Suprapubic skin (tissue), 4 donors: ENCODE measurements around the gene PUS3.
"Not testable (repeated sequence)": the region's sequence is repeated elsewhere in the genome, so short reads cannot be mapped to it uniquely, and the experiment has no call there.

Experiments
- CTCF ChIP-seq, 2 donors: fragments of 200-600 bp in 1 of 2; fragments of 450-650 bp in 1 of 2; sonication (generic) in 1 of 2; IDR thresholded peaks; one replicate each; pipeline ENCODE4 v1.5.1; 2016 to 2019; ENCODE audit warnings: antibody characterized with exemption in 2 of 2, mild to moderate bottlenecking in 1 of 2, moderate library complexity in 1 of 2
- POLR2A ChIP-seq, 2 donors: fragments of 450-650 bp; IDR thresholded peaks; one replicate each; pipeline ENCODE4 v1.6.1; 2017; ENCODE audit warnings: antibody characterized with exemption in 2 of 2, mild to moderate bottlenecking in 2 of 2, moderate library complexity in 2 of 2
- POLR2AphosphoS5 ChIP-seq, 3 donors: sonication (generic); formaldehyde crosslinking; IDR thresholded peaks; one replicate each; pipeline ENCODE4 v1.6.1; 2017; ENCODE audit warnings: antibody characterized with exemption in 3 of 3

- TF ChIP-seq POLR2A, CTCF, POLR2AphosphoS5 (IDR thresholded peaks at IDR 0.05): not testable (repeated sequence)
Measured at GRCh38 chr11:125865354-125865753, 37.7 kb downstream of the PUS3 start.
